HEK293T (cell line): ENCODE results near the gene IL1R2.
A peak's percentile ranks its signal among the peaks of the same experiment; 100 is the strongest.

ENCODE experiments used
- CTCF ChIA-PET: fragments of 350-600 bp; formaldehyde crosslinking; extraction: SDS; loops from one replicate; lab custom pipeline; 2021; ENCODE audit warnings: antibody characterized with exemption, inconsistent platforms; lab: Yijun Ruan, JAX
- POLR2A ChIA-PET: fragments of 350-600 bp; formaldehyde crosslinking; extraction: SDS; loops from one replicate; lab custom pipeline; 2020; ENCODE audit warnings: antibody characterized with exemption, inconsistent platforms; lab: Yijun Ruan, JAX
- DNase-seq: peaks from one replicate; pipeline ENCODE4 v3.0.0; 2012; ENCODE audit warnings: mixed read lengths; ENCODE audit errors: extremely low spot score
- ARNT ChIP-seq: fragments of 450-650 bp; IDR thresholded peaks from 2 replicates; pipeline ENCODE4 v1.6.1; 2017; ENCODE audit warnings: mild to moderate bottlenecking
- BHLHE40 ChIP-seq: fragments of 450-650 bp; IDR thresholded peaks from 2 replicates; pipeline ENCODE4 v1.6.1; 2016; ENCODE audit warnings: mild to moderate bottlenecking, moderate library complexity, borderline replicate concordance
- CTBP1 ChIP-seq: fragments of 450-650 bp; IDR thresholded peaks from 2 replicates; pipeline ENCODE4 v1.6.1; 2016; ENCODE audit warnings: borderline replicate concordance
- ELF4 ChIP-seq: fragments of 450-650 bp; IDR thresholded peaks from 2 replicates; pipeline ENCODE4 v1.6.1; 2017; ENCODE audit warnings: antibody characterized with exemption
- FOXA1 ChIP-seq: fragments of 450-650 bp; IDR thresholded peaks from 2 replicates; pipeline ENCODE4 v1.6.1; 2016; ENCODE audit warnings: mild to moderate bottlenecking
- FOXK2 ChIP-seq: fragments of 450-650 bp; IDR thresholded peaks from 2 replicates; pipeline ENCODE4 v1.6.1; 2016; ENCODE audit warnings: mild to moderate bottlenecking
- FOXM1 ChIP-seq: fragments of 450-650 bp; IDR thresholded peaks from 2 replicates; pipeline ENCODE4 v1.6.1; 2017; ENCODE audit warnings: mild to moderate bottlenecking, borderline replicate concordance
- HDGF ChIP-seq: fragments of 450-650 bp; IDR thresholded peaks from 2 replicates; pipeline ENCODE4 v1.6.1; 2017; ENCODE audit warnings: antibody characterized with exemption, borderline replicate concordance
- L3MBTL2 ChIP-seq: fragments of 450-650 bp; conservative IDR thresholded peaks from 2 replicates; pipeline ENCODE4 v1.6.1; 2016; ENCODE audit warnings: mild to moderate bottlenecking
- LEF1 ChIP-seq: fragments of 450-650 bp; IDR thresholded peaks from 2 replicates; pipeline ENCODE4 v1.6.1; 2017; ENCODE audit warnings: mild to moderate bottlenecking, borderline replicate concordance
- NFRKB ChIP-seq: fragments of 450-650 bp; IDR thresholded peaks from 2 replicates; pipeline ENCODE4 v1.6.1; 2016; ENCODE audit warnings: mild to moderate bottlenecking, moderate library complexity
- PKNOX1 ChIP-seq: fragments of 450-650 bp; IDR thresholded peaks from 2 replicates; pipeline ENCODE4 v1.6.1; 2016
- SP1 ChIP-seq: fragments of 450-650 bp; IDR thresholded peaks from 2 replicates; pipeline ENCODE4 v1.6.1; 2017
- SUZ12 ChIP-seq: fragments of 450-650 bp; IDR thresholded peaks from 2 replicates; pipeline ENCODE4 v1.6.1; 2016; ENCODE audit warnings: mild to moderate bottlenecking
- TARDBP ChIP-seq: fragments of 450-650 bp; IDR thresholded peaks from 2 replicates; pipeline ENCODE4 v1.6.1; 2016
- ZNF384 ChIP-seq: fragments of 450-650 bp; IDR thresholded peaks from 2 replicates; pipeline ENCODE4 v1.6.1; 2016

The IL1R2 gene

GRCh38 chr2:102069311-102069974 is 77.7 kb downstream of the IL1R2 start:
- POLR2A ChIA-PET = no interaction called here
- no peak for DNase-seq
- CTCF ChIA-PET = no interaction called here
- TF ChIP-seq ELF4 = no peak
- no peak for TF ChIP-seq ARNT
- no peak for TF ChIP-seq HDGF
- no peak for TF ChIP-seq FOXK2
- TF ChIP-seq LEF1 = no peak
- TF ChIP-seq FOXA1 = no peak
- TF ChIP-seq BHLHE40 = no peak
- no peak for TF ChIP-seq TARDBP
- TF ChIP-seq NFRKB = no peak
- no peak for TF ChIP-seq SUZ12
- TF ChIP-seq L3MBTL2 = no peak
- no peak for TF ChIP-seq ZNF384
- TF ChIP-seq PKNOX1 = no peak
- TF ChIP-seq FOXM1 = no peak
- no peak for TF ChIP-seq SP1
- TF ChIP-seq CTBP1 = no peak

GRCh38 chr2:102070058-102070642 is 78.4 kb downstream of the IL1R2 start:
- no peak for DNase-seq
- TF ChIP-seq FOXA1 (no peak), LEF1 (no peak), SUZ12 (no peak), BHLHE40 (no peak), CTBP1 (no peak), SP1 (no peak), FOXM1 (no peak), HDGF (no peak), ELF4 (no peak), FOXK2 (no peak), PKNOX1 (no peak)
- ChIA-PET CTCF (no interaction called here), POLR2A (no interaction called here)

- TF ChIP-seq FOXK2 = no peak
- TF ChIP-seq L3MBTL2 = no peak
- TF ChIP-seq ZNF384 = no peak
- no peak for TF ChIP-seq TARDBP
- TF ChIP-seq ARNT = no peak
- no peak for TF ChIP-seq HDGF
- TF ChIP-seq SUZ12 = no peak
- TF ChIP-seq CTBP1 = no peak
- TF ChIP-seq NFRKB = no peak
- no peak for DNase-seq
- CTCF ChIA-PET = interaction anchor here (1.9 kb wide), 1 partner anchor 53 kb away, joined by 6 read pairs; no protein-coding TSS in a partner anchor
- POLR2A ChIA-PET = no interaction called here
Observed at GRCh38 chr2:102072741-102073140, 81.0 kb downstream of the IL1R2 start.

GRCh38 chr2:102073168-102073724 is 81.5 kb downstream of the IL1R2 start:
- ChIA-PET POLR2A (no interaction called here), CTCF (interaction anchor here (1.9 kb wide), 1 partner anchor 53 kb away, joined by 6 read pairs; no protein-coding TSS in a partner anchor)
- DNase-seq = no peak
- TF ChIP-seq PKNOX1 (0 out of 2 replicates have a peak, but pooled peaks have one; percentile 29), SP1 (no peak)

GRCh38 chr2:102074152-102074783 is 82.5 kb downstream of the IL1R2 start:
- POLR2A ChIA-PET = no interaction called here
- no peak for DNase-seq
- CTCF ChIA-PET = interaction anchor here (1.9 kb wide), 1 partner anchor 54 kb away, joined by 6 read pairs; no protein-coding TSS in a partner anchor
- no peak for TF ChIP-seq TARDBP
- TF ChIP-seq SP1 = no peak

- TF ChIP-seq HDGF (no peak), BHLHE40 (no peak), CTBP1 (no peak), ZNF384 (no peak), LEF1 (no peak), ELF4 (no peak), FOXK2 (no peak), PKNOX1 (no peak), L3MBTL2 (no peak), SP1 (no peak), TARDBP (no peak), NFRKB (no peak), SUZ12 (no peak)
- CTCF ChIA-PET = no interaction called here
- POLR2A ChIA-PET = no interaction called here
- no peak for DNase-seq
Observed at GRCh38 chr2:102075479-102075878, 83.7 kb downstream of the IL1R2 start.
